ENCODE data around the gene CORO6. TPM values are rescaled to one million over a fixed set of nuclear protein-coding genes. Genes with fewer than 3 reads are reported as not detected.

The CORO6 gene
- total and polyA plus RNA-seq, 2 experiments from 2014 or later, result 2.6 to 5.2 TPM

- no peak overlapping the region for H3K4me2 ChIP-seq
- H3K36me3 ChIP-seq (ENCODE audit: insufficient read depth), result no peaks in the 10 kb centered on the region; the same call in 1 of the 2 replicates
- peaks cover 4% of the 10 kb centered on the region; the same call in 1 of the 2 replicates for H4K20me1 ChIP-seq (replicated peaks; ENCODE audit: insufficient read depth)
- H3K79me2 ChIP-seq (replicated peaks; ENCODE audit: insufficient read depth), result no peaks in the 10 kb centered on the region
- 0 out of 2 replicates have a peak, but pooled peaks cover 9% of the 10 kb centered on the region for H3K27me3 ChIP-seq (ENCODE audit: insufficient read depth)
- Mint-ChIP-seq H3K27ac (no peak overlapping the region), H3K4me3 (no peak overlapping the region), H3K27me3 (ENCODE audit: insufficient read depth, low read depth, poor library complexity) (peaks cover 9% of the 10 kb centered on the region), H3K36me3 (ENCODE audit: low read depth) (peaks cover 19% of the 10 kb centered on the region), H3K4me1 (peaks cover 13% of the 10 kb centered on the region; the same call in 2 of the 3 replicates), H3K9me3 (no peaks in the 10 kb centered on the region)
- ATAC-seq (no peak), DNase-seq (ENCODE audit: low spot score) (no peak)
- TF ChIP-seq NANOG (IDR thresholded peaks at IDR 0.05; ENCODE audit: borderline replicate concordance) (no peak), EZH2phosphoT487 (IDR thresholded peaks at IDR 0.05; ENCODE audit: unreplicated experiment) (no peak), ZNF331 (CRISPR knock-in tag; IDR thresholded peaks at IDR 0.05; ENCODE audit: low read depth) (no peak)
- H3K4me3 ChIP-seq, result no peak overlapping the region
- H3K27ac ChIP-seq (ENCODE audit: low read depth), result no peak overlapping the region
- no peaks in the 10 kb centered on the region for H3K9me2 ChIP-seq (ENCODE audit: insufficient read depth)
- H3F3A ChIP-seq (replicated peaks; ENCODE audit: low read depth), result 0 out of 2 replicates have a peak, but pooled peaks cover 16% of the 10 kb centered on the region
- H3K4me1 ChIP-seq (ENCODE audit: insufficient read depth), result peaks cover 4% of the 10 kb centered on the region; the same call in 1 of the 2 replicates
- H2AFZ ChIP-seq, result no peak overlapping the region
These were observed 46.3 kb downstream of the CORO6 start for GRCh38 chr17:29576214-29577000.

GRCh38 chr17:29575511-29576213, 47.0 kb downstream of the CORO6 start:
- peaks cover 22% of the 10 kb centered on the region for H3K36me3 Mint-ChIP-seq (ENCODE audit: low read depth)
- H3K4me3 ChIP-seq, result no peak overlapping the region
- no peaks in the 10 kb centered on the region for H3K9me2 ChIP-seq (ENCODE audit: insufficient read depth)
- H3K4me1 ChIP-seq (ENCODE audit: insufficient read depth), result no peaks in the 10 kb centered on the region
- no peak overlapping the region for H2AFZ ChIP-seq
- no peaks in the 10 kb centered on the region; the same call in 1 of the 2 replicates for H3K36me3 ChIP-seq (ENCODE audit: insufficient read depth)
- no peak overlapping the region for H3K27ac Mint-ChIP-seq
- no peak overlapping the region for H3K4me3 Mint-ChIP-seq
- no peaks in the 10 kb centered on the region for H3K9me3 Mint-ChIP-seq
- peaks cover 12% of the 10 kb centered on the region for H3K27me3 Mint-ChIP-seq (ENCODE audit: insufficient read depth, low read depth, poor library complexity)
- DNase-seq (ENCODE audit: low spot score), result no peak
- 0 out of 2 replicates have a peak, but pooled peaks cover 10% of the 10 kb centered on the region for H3K27me3 ChIP-seq (ENCODE audit: insufficient read depth)
- H3K27ac ChIP-seq (ENCODE audit: low read depth), result no peak overlapping the region
- ATAC-seq, result no peak
- H3K79me2 ChIP-seq (replicated peaks; ENCODE audit: insufficient read depth), result no peaks in the 10 kb centered on the region
- peaks cover 13% of the 10 kb centered on the region for H3K4me1 Mint-ChIP-seq
- no peak overlapping the region for H3K4me2 ChIP-seq
- H4K20me1 ChIP-seq (replicated peaks; ENCODE audit: insufficient read depth), result peaks cover 4% of the 10 kb centered on the region; the same call in 1 of the 2 replicates
- H3F3A ChIP-seq (replicated peaks; ENCODE audit: low read depth), result 0 out of 2 replicates have a peak, but pooled peaks cover 15% of the 10 kb centered on the region
- TF ChIP-seq POLR2AphosphoS5 (IDR thresholded peaks at IDR 0.05; ENCODE audit: low read depth), result no peak
- no peak for TF ChIP-seq CTCF (conservative IDR thresholded peaks at IDR 0.05; ENCODE audit: low read depth in 2 of 2)
- no peak for TF ChIP-seq NANOG (IDR thresholded peaks at IDR 0.05; ENCODE audit: borderline replicate concordance)
- no peak for TF ChIP-seq ZNF114 (CRISPR knock-in tag; IDR thresholded peaks at IDR 0.05)
- TF ChIP-seq ZNF331 (CRISPR knock-in tag; IDR thresholded peaks at IDR 0.05; ENCODE audit: low read depth), result no peak
- no peak for TF ChIP-seq EZH2 (IDR thresholded peaks at IDR 0.05; ENCODE audit: low read depth, unreplicated experiment)
- TF ChIP-seq ZNF462 (CRISPR knock-in tag; IDR thresholded peaks at IDR 0.05), result no peak
- TF ChIP-seq STAT1 (IDR thresholded peaks at IDR 0.05; ENCODE audit: unreplicated experiment), result no peak
- no peak for TF ChIP-seq EZH2phosphoT487 (IDR thresholded peaks at IDR 0.05; ENCODE audit: unreplicated experiment)
- TF ChIP-seq ETS1 (IDR thresholded peaks at IDR 0.05), result no peak
